ENCODE data around the gene MUC5B. TPM values are rescaled to one million over a fixed set of nuclear protein-coding genes. Genes with fewer than 3 reads are reported as not detected.
"Not testable (repeated sequence)": the region's sequence is repeated elsewhere in the genome, so short reads cannot be mapped to it uniquely, and the experiment has no call there.

The MUC5B gene
- total and polyA plus RNA-seq, 7 experiments from 2014 or later, result not detected

GRCh38 chr11:1239596-1240205 lies 16.8 kb downstream of the MUC5B start:
- intact Hi-C loops (cut with micrococcal nuclease), result no loop called here
- CTCF ChIA-PET, result no interaction called here

GRCh38 chr11:1240771-1241170 lies 17.9 kb downstream of the MUC5B start:
- H3K27me3 Mint-ChIP-seq, result no peaks in the 10 kb centered on the region
- ChIA-PET CTCF (no interaction called here), POLR2A (no interaction called here)
- no peaks in the 10 kb centered on the region for H3K4me1 Mint-ChIP-seq
- peaks cover 0 to 6% (median 0%) of the 10 kb centered on the region in 11 donors for H3K9me3 Mint-ChIP-seq
- Histone ChIP-seq H3K27me3 (ENCODE audit: control insufficient read depth in 2 of 2, insufficient read depth in 2 of 2, low read length in 2 of 2) (no peaks in the 10 kb centered on the region), H3K4me1 (ENCODE audit: control insufficient read depth in 2 of 2, insufficient read depth in 2 of 2, low read length in 2 of 2) (no peaks in the 10 kb centered on the region), H3K36me3 (ENCODE audit: control insufficient read depth in 2 of 3, insufficient read depth in 3 of 3, low read length in 3 of 3) (no peaks in the 10 kb centered on the region), H3K27ac (ENCODE audit: low read depth, low read length) (no peak overlapping the region), H3K4me3 (ENCODE audit: low read length) (no peak overlapping the region), H3K9me3 (ENCODE audit: control insufficient read depth in 2 of 3, low read length in 3 of 3) (no peaks in the 10 kb centered on the region)
- H3K4me3 Mint-ChIP-seq, result no peak overlapping the region
- ATAC-seq (no peak), DNase-seq (no peak)
- H3K36me3 Mint-ChIP-seq, result no peaks in the 10 kb centered on the region
- intact Hi-C loops (cut with micrococcal nuclease), result no loop called here
- H3K27ac Mint-ChIP-seq, result no peak overlapping the region

More at GRCh38 chr11:1239596-1240205, 16.8 kb downstream of the MUC5B start:
- Histone ChIP-seq H3K27me3 (ENCODE audit: control insufficient read depth in 2 of 2, insufficient read depth in 2 of 2, low read length in 2 of 2) (no peaks in the 10 kb centered on the region), H3K9me3 (ENCODE audit: control insufficient read depth in 2 of 3, low read length in 3 of 3) (no peaks in the 10 kb centered on the region), H3K36me3 (ENCODE audit: control insufficient read depth in 2 of 3, insufficient read depth in 3 of 3, low read length in 3 of 3) (no peaks in the 10 kb centered on the region), H3K4me3 (ENCODE audit: low read length) (no peak overlapping the region), H3K27ac (ENCODE audit: low read depth, low read length) (no peak overlapping the region), H3K4me1 (ENCODE audit: control insufficient read depth in 2 of 2, insufficient read depth in 2 of 2, low read length in 2 of 2) (no peaks in the 10 kb centered on the region)
- POLR2A ChIA-PET, result no interaction called here
- DNase-seq, result no peak
- no peak overlapping the region for H3K27ac Mint-ChIP-seq
- H3K9me3 Mint-ChIP-seq, result peaks cover 0 to 6% (median 0%) of the 10 kb centered on the region in 11 donors
- H3K4me1 Mint-ChIP-seq, result no peaks in the 10 kb centered on the region
- no peaks in the 10 kb centered on the region for H3K36me3 Mint-ChIP-seq
- H3K27me3 Mint-ChIP-seq, result no peaks in the 10 kb centered on the region
- H3K4me3 Mint-ChIP-seq, result no peak overlapping the region
- ATAC-seq, result no peak

GRCh38 chr11:1241706-1242105 lies 18.8 kb downstream of the MUC5B start:
- Mint-ChIP-seq H3K4me1 (no peaks in the 10 kb centered on the region), H3K4me3 (no peak overlapping the region)
- CTCF ChIA-PET, result no interaction called here

GRCh38 chr11:1242289-1242688 lies 19.4 kb downstream of the MUC5B start:
- Mint-ChIP-seq H3K27me3 (no peaks in the 10 kb centered on the region), H3K9me3 (peaks cover 0 to 12% (median 0%) of the 10 kb centered on the region in 11 donors), H3K4me3 (no peak overlapping the region), H3K4me1 (no peaks in the 10 kb centered on the region), H3K36me3 (no peaks in the 10 kb centered on the region), H3K27ac (no peak overlapping the region)
- H3K9me3 ChIP-seq (ENCODE audit: control insufficient read depth in 2 of 3, low read length in 3 of 3), result no peaks in the 10 kb centered on the region
- H3K36me3 ChIP-seq (ENCODE audit: control insufficient read depth in 2 of 3, insufficient read depth in 3 of 3, low read length in 3 of 3), result no peaks in the 10 kb centered on the region
- no peaks in the 10 kb centered on the region for H3K27me3 ChIP-seq (ENCODE audit: control insufficient read depth in 2 of 2, insufficient read depth in 2 of 2, low read length in 2 of 2)
- no peak for ATAC-seq
- CTCF ChIA-PET, result no interaction called here
- POLR2A ChIA-PET, result no interaction called here
- DNase-seq, result no peak
- no peak overlapping the region for H3K4me3 ChIP-seq (ENCODE audit: low read length)
- H3K4me1 ChIP-seq (ENCODE audit: control insufficient read depth in 2 of 2, insufficient read depth in 2 of 2, low read length in 2 of 2), result no peaks in the 10 kb centered on the region
- H3K27ac ChIP-seq (ENCODE audit: low read depth, low read length), result no peak overlapping the region
- intact Hi-C loops (cut with micrococcal nuclease), result no loop called here

More at GRCh38 chr11:1241706-1242105, 18.8 kb downstream of the MUC5B start:
- Histone ChIP-seq H3K27me3 (ENCODE audit: control insufficient read depth in 2 of 2, insufficient read depth in 2 of 2, low read length in 2 of 2) (no peaks in the 10 kb centered on the region), H3K4me1 (ENCODE audit: control insufficient read depth in 2 of 2, insufficient read depth in 2 of 2, low read length in 2 of 2) (no peaks in the 10 kb centered on the region), H3K4me3 (ENCODE audit: low read length) (no peak overlapping the region), H3K27ac (ENCODE audit: low read depth, low read length) (no peak overlapping the region), H3K9me3 (ENCODE audit: control insufficient read depth in 2 of 3, low read length in 3 of 3) (no peaks in the 10 kb centered on the region), H3K36me3 (ENCODE audit: control insufficient read depth in 2 of 3, insufficient read depth in 3 of 3, low read length in 3 of 3) (no peaks in the 10 kb centered on the region)
- intact Hi-C loops (cut with micrococcal nuclease), result no loop called here
- no peak overlapping the region for H3K27ac Mint-ChIP-seq
- peaks cover 0 to 12% (median 0%) of the 10 kb centered on the region in 11 donors for H3K9me3 Mint-ChIP-seq
- POLR2A ChIA-PET, result no interaction called here
- ATAC-seq (no peak), DNase-seq (no peak)
- no peaks in the 10 kb centered on the region for H3K27me3 Mint-ChIP-seq
- H3K36me3 Mint-ChIP-seq, result no peaks in the 10 kb centered on the region

GRCh38 chr11:1242751-1243150 lies 19.9 kb downstream of the MUC5B start:
- H3K9me3 ChIP-seq (ENCODE audit: control insufficient read depth in 2 of 3, low read length in 3 of 3); H3K36me3 Mint-ChIP-seq; H3K27ac Mint-ChIP-seq; H3K4me3 Mint-ChIP-seq; ATAC-seq; H3K4me1 Mint-ChIP-seq; DNase-seq; POLR2A ChIA-PET; H3K27ac ChIP-seq (ENCODE audit: low read depth, low read length); H3K27me3 ChIP-seq (ENCODE audit: control insufficient read depth in 2 of 2, insufficient read depth in 2 of 2, low read length in 2 of 2); intact Hi-C loops (cut with micrococcal nuclease); H3K27me3 Mint-ChIP-seq; H3K4me3 ChIP-seq (ENCODE audit: low read length); H3K36me3 ChIP-seq (ENCODE audit: control insufficient read depth in 2 of 3, insufficient read depth in 3 of 3, low read length in 3 of 3); CTCF ChIA-PET; H3K4me1 ChIP-seq (ENCODE audit: control insufficient read depth in 2 of 2, insufficient read depth in 2 of 2, low read length in 2 of 2): not testable (repeated sequence)
- peaks cover 0 to 12% (median 0%) of the 10 kb centered on the region in 11 donors for H3K9me3 Mint-ChIP-seq

GRCh38 chr11:1243521-1243920 lies 20.7 kb downstream of the MUC5B start:
- H3K4me3 Mint-ChIP-seq; POLR2A ChIA-PET; DNase-seq; H3K27me3 ChIP-seq (ENCODE audit: control insufficient read depth in 2 of 2, insufficient read depth in 2 of 2, low read length in 2 of 2); H3K4me1 Mint-ChIP-seq; H3K4me1 ChIP-seq (ENCODE audit: control insufficient read depth in 2 of 2, insufficient read depth in 2 of 2, low read length in 2 of 2); H3K27me3 Mint-ChIP-seq; H3K4me3 ChIP-seq (ENCODE audit: low read length); H3K27ac ChIP-seq (ENCODE audit: low read depth, low read length); ATAC-seq; H3K36me3 ChIP-seq (ENCODE audit: control insufficient read depth in 2 of 3, insufficient read depth in 3 of 3, low read length in 3 of 3); H3K36me3 Mint-ChIP-seq; CTCF ChIA-PET; H3K27ac Mint-ChIP-seq; H3K9me3 ChIP-seq (ENCODE audit: control insufficient read depth in 2 of 3, low read length in 3 of 3); intact Hi-C loops (cut with micrococcal nuclease): not testable (repeated sequence)
- peaks cover 0 to 15% (median 0%) of the 10 kb centered on the region in 11 donors for H3K9me3 Mint-ChIP-seq

GRCh38 chr11:1244557-1244956 lies 21.7 kb downstream of the MUC5B start:
- H3K4me1 Mint-ChIP-seq; H3K27me3 ChIP-seq (ENCODE audit: control insufficient read depth in 2 of 2, insufficient read depth in 2 of 2, low read length in 2 of 2); H3K36me3 ChIP-seq (ENCODE audit: control insufficient read depth in 2 of 3, insufficient read depth in 3 of 3, low read length in 3 of 3); H3K36me3 Mint-ChIP-seq; CTCF ChIA-PET; intact Hi-C loops (cut with micrococcal nuclease); H3K9me3 ChIP-seq (ENCODE audit: control insufficient read depth in 2 of 3, low read length in 3 of 3); H3K4me3 Mint-ChIP-seq; ATAC-seq; H3K4me1 ChIP-seq (ENCODE audit: control insufficient read depth in 2 of 2, insufficient read depth in 2 of 2, low read length in 2 of 2); POLR2A ChIA-PET; H3K27ac ChIP-seq (ENCODE audit: low read depth, low read length); H3K27me3 Mint-ChIP-seq; DNase-seq; H3K27ac Mint-ChIP-seq; H3K4me3 ChIP-seq (ENCODE audit: low read length): not testable (repeated sequence)
- H3K9me3 Mint-ChIP-seq, result peaks cover 0 to 17% (median 0%) of the 10 kb centered on the region in 11 donors

Measured in naive thymus-derived CD4-positive, alpha-beta T cell (primary cell).